Measurements from ENCODE around the gene GGPS1.

DNA sequence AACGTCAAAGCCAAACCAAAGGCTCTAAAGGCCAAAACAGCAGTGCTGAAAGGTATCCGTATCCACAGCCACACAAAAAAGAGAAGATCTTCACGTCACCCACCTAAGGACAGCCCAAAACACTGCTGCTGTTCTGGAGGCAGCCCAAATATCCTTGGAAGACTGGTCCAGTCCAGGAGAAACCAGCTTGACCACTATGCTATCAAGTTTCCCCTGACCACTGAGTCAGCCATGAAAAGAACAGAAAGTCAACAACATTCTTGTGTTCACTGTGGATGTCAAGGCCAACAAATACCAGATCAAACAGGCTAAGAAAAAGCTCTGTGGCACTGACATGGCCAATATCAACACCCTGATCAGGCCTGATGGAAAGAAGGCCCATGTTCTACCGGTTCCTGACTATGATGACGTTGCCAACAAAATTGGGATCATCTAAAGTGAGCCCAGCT is 32.4 kb upstream of the GGPS1 start:
- TF ChIP-seq, protein P1, sequence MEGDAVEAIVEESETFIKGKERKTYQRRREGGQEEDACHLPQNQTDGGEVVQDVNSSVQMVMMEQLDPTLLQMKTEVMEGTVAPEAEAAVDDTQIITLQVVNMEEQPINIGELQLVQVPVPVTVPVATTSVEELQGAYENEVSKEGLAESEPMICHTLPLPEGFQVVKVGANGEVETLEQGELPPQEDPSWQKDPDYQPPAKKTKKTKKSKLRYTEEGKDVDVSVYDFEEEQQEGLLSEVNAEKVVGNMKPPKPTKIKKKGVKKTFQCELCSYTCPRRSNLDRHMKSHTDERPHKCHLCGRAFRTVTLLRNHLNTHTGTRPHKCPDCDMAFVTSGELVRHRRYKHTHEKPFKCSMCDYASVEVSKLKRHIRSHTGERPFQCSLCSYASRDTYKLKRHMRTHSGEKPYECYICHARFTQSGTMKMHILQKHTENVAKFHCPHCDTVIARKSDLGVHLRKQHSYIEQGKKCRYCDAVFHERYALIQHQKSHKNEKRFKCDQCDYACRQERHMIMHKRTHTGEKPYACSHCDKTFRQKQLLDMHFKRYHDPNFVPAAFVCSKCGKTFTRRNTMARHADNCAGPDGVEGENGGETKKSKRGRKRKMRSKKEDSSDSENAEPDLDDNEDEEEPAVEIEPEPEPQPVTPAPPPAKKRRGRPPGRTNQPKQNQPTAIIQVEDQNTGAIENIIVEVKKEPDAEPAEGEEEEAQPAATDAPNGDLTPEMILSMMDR (IDR thresholded peaks at IDR 0.05), result no peak
- TF ChIP-seq POLR2AphosphoS5 (IDR thresholded peaks at IDR 0.05) (peak; percentile 25 to 94 (median 84)), EP300 (IDR thresholded peaks at IDR 0.05) (no peak)
